Astrocyte (in vitro differentiated cells and primary cell): Measurements from ENCODE around the gene PCYT2. TPM values are rescaled to one million over a fixed set of nuclear protein-coding genes. Genes with fewer than 3 reads are reported as not detected.
"Not testable (repeated sequence)": the region's sequence is repeated elsewhere in the genome, so short reads cannot be mapped to it uniquely, and the experiment has no call there.

Experiments
- DNase-seq: peaks from one replicate; pipeline ENCODE4 v3.0.0-alpha.2; 2010; ENCODE audit warnings: low read depth
- FAIRE-seq: peaks from 2 replicates; lab custom pipeline; 2011; peaks lifted over from hg19 to GRCh38; lab: Jason Lieb, UNC
- H2AFZ ChIP-seq: 2 replicates; pipeline ENCODE4 v1.6.0; 2012; ENCODE audit warnings: low read depth, low read length, inconsistent platforms
- H3K27ac ChIP-seq: 2 replicates; pipeline ENCODE4 v1.5.1; 2011; ENCODE audit warnings: low read depth, low read length, inconsistent platforms
- H3K27me3 ChIP-seq: 2 replicates; pipeline ENCODE4 v1.6.0; 2011; ENCODE audit warnings: low read length, inconsistent platforms; ENCODE audit not compliant: insufficient read depth
- H3K36me3 ChIP-seq: 2 replicates; pipeline ENCODE4 v1.5.1; 2011; ENCODE audit warnings: low read length, inconsistent platforms; ENCODE audit not compliant: insufficient read depth
- H3K4me1 ChIP-seq: 2 replicates; pipeline ENCODE4 v1.5.1; 2011; ENCODE audit warnings: low read length, inconsistent platforms; ENCODE audit not compliant: insufficient read depth
- H3K4me2 ChIP-seq: 2 replicates; pipeline ENCODE4 v1.6.0; 2012; ENCODE audit warnings: low read length, inconsistent platforms
- H3K4me3 ChIP-seq: 2 replicates; pipeline ENCODE4 v1.5.1; 2011; ENCODE audit warnings: low read depth, mild to moderate bottlenecking, low read length, inconsistent platforms; ENCODE audit not compliant: insufficient read depth
- H3K79me2 ChIP-seq: 2 replicates; pipeline ENCODE4 v1.6.0; 2012; ENCODE audit warnings: mild to moderate bottlenecking, low read length, inconsistent platforms; ENCODE audit not compliant: insufficient read depth
- H3K9ac ChIP-seq: 2 replicates; pipeline ENCODE4 v1.6.0; 2012; ENCODE audit warnings: mild to moderate bottlenecking, low read length, inconsistent platforms
- H3K9me3 ChIP-seq: 2 replicates; pipeline ENCODE4 v1.5.1; 2012; ENCODE audit warnings: low read depth, mild to moderate bottlenecking, low read length, inconsistent platforms; ENCODE audit not compliant: insufficient read depth
- H4K20me1 ChIP-seq: 2 replicates; pipeline ENCODE4 v1.6.0; 2012; ENCODE audit warnings: low read length, inconsistent platforms; ENCODE audit not compliant: insufficient read depth
- H3K27ac Mint-ChIP-seq: one replicate; pipeline ENCODE4 v1.8.0; 2021; ENCODE audit warnings: mild to moderate bottlenecking, mixed read lengths; ENCODE audit not compliant: unreplicated experiment
- H3K27me3 Mint-ChIP-seq: one replicate; pipeline ENCODE4 v1.8.0; 2021; ENCODE audit warnings: low read depth, mixed read lengths; ENCODE audit not compliant: unreplicated experiment
- H3K36me3 Mint-ChIP-seq: one replicate; pipeline ENCODE4 v1.8.0; 2021; ENCODE audit warnings: low read depth, mixed read lengths; ENCODE audit not compliant: unreplicated experiment
- H3K4me1 Mint-ChIP-seq: one replicate; pipeline ENCODE4 v1.8.0; 2021; ENCODE audit warnings: low read depth, mixed read lengths; ENCODE audit not compliant: unreplicated experiment
- H3K4me3 Mint-ChIP-seq: one replicate; pipeline ENCODE4 v1.8.0; 2021; ENCODE audit warnings: mild to moderate bottlenecking, moderate library complexity, mixed read lengths; ENCODE audit not compliant: unreplicated experiment
- H3K9me3 Mint-ChIP-seq: one replicate; pipeline ENCODE4 v1.8.0; 2021; ENCODE audit warnings: mild to moderate bottlenecking, mixed read lengths; ENCODE audit not compliant: unreplicated experiment
- CTCF ChIP-seq: IDR thresholded peaks from 2 replicates; pipeline ENCODE4 v1.5.1; 2011; ENCODE audit warnings: low read depth, mild to moderate bottlenecking, inconsistent platforms, low read length, moderate library complexity; ENCODE audit not compliant: insufficient read depth
- EZH2 ChIP-seq: IDR thresholded peaks from 2 replicates; pipeline ENCODE4 v1.6.1; 2012; ENCODE audit warnings: mild to moderate bottlenecking, low read length, inconsistent platforms; ENCODE audit not compliant: insufficient read depth
- total RNA-seq: library from RNA; stranded (reverse); gene quantifications from 2 replicates; pipeline ENCODE4 v1.2.1, GENCODE V29; 2021

The PCYT2 gene
- total RNA-seq, 1 donor from 2014 or later = 31.6 TPM

GRCh38 chr17:81954131-81955057, 43.2 kb upstream of the PCYT2 start:
- no peaks in the 10 kb centered on the region for H3K36me3 Mint-ChIP-seq
- TF ChIP-seq CTCF (no peak), EZH2 (no peak)
- H3K4me1 Mint-ChIP-seq = peaks cover 3% of the 10 kb centered on the region
- H4K20me1 ChIP-seq = peaks cover 7% of the 10 kb centered on the region
- H3K27ac ChIP-seq = no peak overlapping the region
- H3K4me1 ChIP-seq = no peaks in the 10 kb centered on the region
- peaks cover 9% of the 10 kb centered on the region for H3K27me3 ChIP-seq
- H2AFZ ChIP-seq = no peak overlapping the region
- no peak overlapping the region for H3K4me3 ChIP-seq
- no peak overlapping the region for H3K27ac Mint-ChIP-seq
- H3K4me2 ChIP-seq = no peak overlapping the region
- H3K4me3 Mint-ChIP-seq = no peak overlapping the region
- H3K9ac ChIP-seq = no peak overlapping the region
- no peaks in the 10 kb centered on the region for H3K79me2 ChIP-seq
- peaks cover 32% of the 10 kb centered on the region for H3K27me3 Mint-ChIP-seq
- no peaks in the 10 kb centered on the region for H3K36me3 ChIP-seq
- no peak for FAIRE-seq
- DNase-seq = no peak
- H3K9me3 ChIP-seq = no peaks in the 10 kb centered on the region
- peaks cover 2% of the 10 kb centered on the region for H3K9me3 Mint-ChIP-seq

- H3K27me3 Mint-ChIP-seq = peaks cover 27% of the 10 kb centered on the region
- not testable (repeated sequence) for H3K4me2 ChIP-seq, H2AFZ ChIP-seq, H3K9ac ChIP-seq, H3K27me3 ChIP-seq, H3K9me3 ChIP-seq, H3K79me2 ChIP-seq, DNase-seq, H4K20me1 ChIP-seq, H3K4me1 ChIP-seq, H3K27ac Mint-ChIP-seq, H3K36me3 ChIP-seq, H3K4me3 ChIP-seq, H3K27ac ChIP-seq, H3K4me1 Mint-ChIP-seq, H3K9me3 Mint-ChIP-seq, FAIRE-seq, H3K4me3 Mint-ChIP-seq, H3K36me3 Mint-ChIP-seq
These were observed 42.2 kb upstream of the PCYT2 start for GRCh38 chr17:81953443-81953842.

GRCh38 chr17:81952792-81953228, 41.6 kb upstream of the PCYT2 start:
- Mint-ChIP-seq H3K27ac (no peak overlapping the region), H3K9me3 (peaks cover 2% of the 10 kb centered on the region), H3K27me3 (peaks cover 20% of the 10 kb centered on the region), H3K36me3 (no peaks in the 10 kb centered on the region), H3K4me1 (peaks cover 3% of the 10 kb centered on the region), H3K4me3 (no peak overlapping the region)
- DNase-seq (no peak), FAIRE-seq (no peak)
- Histone ChIP-seq H3K36me3 (no peaks in the 10 kb centered on the region), H4K20me1 (no peaks in the 10 kb centered on the region), H3K9ac (no peak overlapping the region), H3K27me3 (no peaks in the 10 kb centered on the region), H3K79me2 (no peaks in the 10 kb centered on the region), H3K4me1 (no peaks in the 10 kb centered on the region), H3K4me2 (no peak overlapping the region), H3K27ac (no peak overlapping the region), H3K9me3 (no peaks in the 10 kb centered on the region), H2AFZ (no peak overlapping the region), H3K4me3 (no peak overlapping the region)
- no peak for TF ChIP-seq CTCF
- no peak for TF ChIP-seq EZH2
